OCI-LY3 (cell line): ENCODE results near the gene HIVEP3.

Source experiments
- EZH2phosphoT487 ChIP-seq: fragments of 200-600 bp; shearing (Covaris generic); IDR thresholded peaks from 2 replicates; pipeline ENCODE4 v1.6.1; 2018; ENCODE audit warnings: antibody characterized with exemption, mixed run types, low read depth
- TF ChIP-seq, protein P1 (sequence below): fragments of 200-600, 300-600 bp; sonication (generic); IDR thresholded peaks from 2 replicates; pipeline ENCODE4 v1.5.1; 2014; ENCODE audit warnings: antibody characterized with exemption, low read length, low read depth

GRCh38 chr1:41868241-41868998 lies 50.3 kb downstream of the HIVEP3 start:
- TF ChIP-seq, protein P1, sequence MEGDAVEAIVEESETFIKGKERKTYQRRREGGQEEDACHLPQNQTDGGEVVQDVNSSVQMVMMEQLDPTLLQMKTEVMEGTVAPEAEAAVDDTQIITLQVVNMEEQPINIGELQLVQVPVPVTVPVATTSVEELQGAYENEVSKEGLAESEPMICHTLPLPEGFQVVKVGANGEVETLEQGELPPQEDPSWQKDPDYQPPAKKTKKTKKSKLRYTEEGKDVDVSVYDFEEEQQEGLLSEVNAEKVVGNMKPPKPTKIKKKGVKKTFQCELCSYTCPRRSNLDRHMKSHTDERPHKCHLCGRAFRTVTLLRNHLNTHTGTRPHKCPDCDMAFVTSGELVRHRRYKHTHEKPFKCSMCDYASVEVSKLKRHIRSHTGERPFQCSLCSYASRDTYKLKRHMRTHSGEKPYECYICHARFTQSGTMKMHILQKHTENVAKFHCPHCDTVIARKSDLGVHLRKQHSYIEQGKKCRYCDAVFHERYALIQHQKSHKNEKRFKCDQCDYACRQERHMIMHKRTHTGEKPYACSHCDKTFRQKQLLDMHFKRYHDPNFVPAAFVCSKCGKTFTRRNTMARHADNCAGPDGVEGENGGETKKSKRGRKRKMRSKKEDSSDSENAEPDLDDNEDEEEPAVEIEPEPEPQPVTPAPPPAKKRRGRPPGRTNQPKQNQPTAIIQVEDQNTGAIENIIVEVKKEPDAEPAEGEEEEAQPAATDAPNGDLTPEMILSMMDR, result peak; percentile 62
- no peak for TF ChIP-seq EZH2phosphoT487
